GM19452 (cell line): ENCODE data around the gene WBP1.

Experiments used
- ATAC-seq: cut with Tn5 transposase; IDR thresholded peaks from one replicate; pipeline ENCODE4 v1.9.1; 2021; ENCODE audit not compliant: unreplicated experiment

WBP1 gene

GRCh38 chr2:74501335-74502071 lies 43.3 kb downstream of the WBP1 start:
- no peak for ATAC-seq

- ATAC-seq: no peak
Observed at GRCh38 chr2:74502147-74502719, 44.0 kb downstream of the WBP1 start.

DNA sequence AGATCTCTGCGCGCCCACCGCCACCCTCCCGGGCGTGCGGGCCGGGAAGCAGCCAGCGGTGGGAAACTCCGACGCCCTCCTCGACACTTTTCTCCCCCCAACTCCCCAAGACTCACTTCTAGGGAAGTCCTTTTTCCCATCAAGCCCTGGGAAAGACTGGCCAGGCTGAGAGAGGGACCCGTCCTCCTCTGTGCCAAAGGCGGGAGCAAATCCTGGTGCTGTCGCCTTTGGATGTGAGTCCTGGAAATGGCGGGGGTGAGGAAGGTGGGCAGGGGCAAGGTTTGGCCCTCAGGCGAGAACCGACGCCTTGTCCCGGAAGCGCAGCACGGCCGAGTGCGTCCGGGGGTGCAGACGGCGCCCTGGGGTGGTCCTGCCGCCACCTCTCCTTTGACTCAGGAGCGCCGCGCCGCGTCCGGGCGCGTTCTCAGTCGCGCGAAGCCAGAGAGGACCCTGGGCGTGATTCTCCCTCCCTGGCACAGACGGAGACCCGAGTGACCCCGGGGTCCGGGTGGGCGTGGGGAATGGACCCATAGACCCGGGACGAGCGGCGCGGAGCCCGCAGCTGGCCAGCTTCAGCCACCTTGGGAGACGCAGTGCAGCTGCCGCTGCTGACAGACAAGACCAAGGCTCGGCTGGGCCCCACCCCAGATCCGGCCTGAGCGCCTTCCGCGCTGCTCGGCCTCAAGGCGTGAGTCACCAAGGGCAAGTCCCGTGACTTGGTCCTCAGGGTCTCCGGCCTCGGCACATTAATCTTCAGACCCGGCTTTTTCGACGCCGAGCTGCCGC lies 44.7 kb downstream of the WBP1 start:
- ATAC-seq: peak; percentile 50

DNA sequence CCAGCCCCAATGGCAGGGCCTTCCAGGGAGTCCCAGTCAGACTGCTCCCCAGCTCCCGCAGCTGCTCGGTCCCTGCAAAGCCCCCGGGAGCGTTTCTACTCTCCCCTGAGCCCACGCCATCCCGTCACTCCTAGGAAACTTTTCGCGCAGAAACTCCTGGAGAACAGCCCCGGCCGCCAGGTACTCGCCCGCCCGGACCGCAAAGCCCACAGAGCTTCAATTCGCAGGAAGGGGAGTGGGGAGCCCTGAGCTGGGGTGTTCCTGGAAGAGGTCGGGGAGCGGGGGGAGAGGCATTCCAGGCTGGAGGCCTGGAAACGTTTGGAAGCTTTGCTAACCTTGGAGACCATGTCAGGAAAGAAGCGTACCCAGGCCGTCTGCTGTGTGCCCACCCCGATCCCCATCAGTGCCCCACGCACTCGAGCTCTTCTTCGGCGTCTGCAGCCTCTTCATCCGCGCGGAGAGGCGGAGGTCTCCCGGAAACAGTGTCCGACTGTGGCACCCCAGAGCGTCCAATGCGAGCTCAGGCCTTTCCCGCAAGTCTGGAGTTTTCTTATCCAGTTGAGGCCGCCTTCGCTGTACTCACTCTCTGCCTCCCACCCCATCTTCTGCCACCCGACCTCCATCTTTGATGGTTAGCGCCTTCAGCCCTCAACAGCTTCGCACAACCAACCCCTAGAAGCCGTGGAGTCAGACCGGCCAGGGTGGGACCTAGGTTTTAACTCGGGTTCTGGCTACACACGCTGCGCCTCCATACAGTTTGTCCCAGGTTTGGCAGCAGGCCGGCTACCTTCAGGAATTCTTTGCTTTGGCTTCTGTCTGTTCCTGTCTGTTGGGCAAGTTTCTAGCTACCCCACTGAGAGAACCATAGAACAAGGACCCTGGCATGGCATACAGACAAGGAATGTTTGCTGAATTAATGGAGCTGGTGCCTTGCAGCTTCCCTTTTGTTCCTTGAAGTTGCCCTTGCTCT lies 45.6 kb downstream of the WBP1 start:
- ATAC-seq: no peak

- ATAC-seq: no peak
Observed at GRCh38 chr2:74504591-74504990, 46.4 kb downstream of the WBP1 start.

DNA sequence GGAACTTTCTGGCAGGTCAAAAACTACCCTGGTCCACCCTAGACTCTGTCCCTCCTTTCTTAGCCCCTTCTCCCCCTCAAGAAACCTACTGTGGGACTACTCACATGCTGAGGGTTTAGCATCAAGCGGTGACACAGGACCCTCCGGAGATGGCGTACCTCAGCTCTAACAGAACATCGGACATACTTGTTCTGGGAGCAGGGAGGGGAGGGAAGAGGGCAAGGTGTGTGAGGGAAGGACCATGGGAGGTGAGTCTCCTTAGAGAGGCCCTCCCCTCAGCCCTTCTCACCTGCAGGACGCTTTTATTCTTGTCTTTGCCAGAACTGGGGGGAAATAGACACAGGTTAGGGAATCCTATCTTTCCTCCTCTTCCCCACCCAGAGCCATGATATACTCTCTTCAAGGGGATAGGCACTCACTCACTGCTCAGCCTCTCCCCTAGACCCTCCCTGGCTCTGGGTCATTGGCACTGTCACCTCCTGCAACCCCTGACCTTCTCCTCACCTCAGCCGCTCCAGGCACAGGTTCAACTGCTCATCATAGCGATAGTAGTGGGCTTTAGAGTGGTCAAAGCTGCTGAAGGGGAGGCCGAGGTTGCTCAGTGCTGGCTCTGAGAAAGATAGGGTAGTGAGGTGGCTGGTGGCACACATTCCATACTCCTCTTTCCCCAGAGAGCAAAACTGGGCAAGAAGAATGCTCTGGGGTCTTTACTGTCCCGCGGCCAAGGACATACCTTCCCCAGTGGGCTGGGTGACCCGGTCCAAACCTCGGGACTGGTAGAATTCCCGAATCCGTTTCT lies 47.4 kb downstream of the WBP1 start:
- ATAC-seq: no peak

DNA sequence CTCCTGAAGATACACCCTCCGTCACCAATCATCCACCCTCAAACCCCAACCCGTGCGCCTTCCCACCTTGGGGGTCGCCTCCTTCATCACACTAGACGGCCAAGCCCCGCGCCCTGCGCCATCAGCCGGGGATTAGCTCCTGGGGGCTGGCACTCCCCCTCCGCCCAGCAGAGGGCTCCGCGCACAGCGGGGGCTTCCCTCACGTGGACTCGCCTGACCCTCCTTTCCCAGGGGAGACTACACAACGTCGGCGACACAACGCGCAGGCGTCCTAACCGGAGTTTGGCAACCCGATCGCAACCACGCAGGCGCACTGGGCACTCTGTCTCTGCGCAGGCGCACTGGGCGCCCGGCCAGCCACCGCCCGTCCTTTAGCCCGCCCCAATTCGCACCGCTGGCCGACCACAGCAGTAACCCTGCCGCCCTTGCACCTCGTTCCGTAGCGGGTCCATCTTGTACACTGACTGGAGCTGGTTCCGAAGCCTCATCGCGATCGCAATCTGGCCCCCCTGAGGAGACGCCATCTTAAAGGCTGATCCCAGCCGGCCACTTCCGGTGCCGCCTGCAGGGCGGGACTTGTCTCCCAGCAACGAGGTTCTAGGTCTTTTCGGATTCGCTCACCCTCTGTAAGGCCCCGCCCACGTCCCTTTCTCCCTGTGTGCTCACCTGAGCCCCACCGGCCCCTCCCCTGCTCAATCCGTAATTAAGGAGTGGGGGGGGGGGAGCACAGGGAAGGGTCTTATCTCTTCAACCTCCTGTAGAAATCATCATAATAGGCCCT lies 49.1 kb downstream of the WBP1 start, which contains the start of gene PCGF1:
TSS of gene PCGF1 (minus strand) at position 551 of the 781 bp plus-strand sequence. CDS start at position 524, 27 bp downstream.
- peak; percentile 86 for ATAC-seq

DNA sequence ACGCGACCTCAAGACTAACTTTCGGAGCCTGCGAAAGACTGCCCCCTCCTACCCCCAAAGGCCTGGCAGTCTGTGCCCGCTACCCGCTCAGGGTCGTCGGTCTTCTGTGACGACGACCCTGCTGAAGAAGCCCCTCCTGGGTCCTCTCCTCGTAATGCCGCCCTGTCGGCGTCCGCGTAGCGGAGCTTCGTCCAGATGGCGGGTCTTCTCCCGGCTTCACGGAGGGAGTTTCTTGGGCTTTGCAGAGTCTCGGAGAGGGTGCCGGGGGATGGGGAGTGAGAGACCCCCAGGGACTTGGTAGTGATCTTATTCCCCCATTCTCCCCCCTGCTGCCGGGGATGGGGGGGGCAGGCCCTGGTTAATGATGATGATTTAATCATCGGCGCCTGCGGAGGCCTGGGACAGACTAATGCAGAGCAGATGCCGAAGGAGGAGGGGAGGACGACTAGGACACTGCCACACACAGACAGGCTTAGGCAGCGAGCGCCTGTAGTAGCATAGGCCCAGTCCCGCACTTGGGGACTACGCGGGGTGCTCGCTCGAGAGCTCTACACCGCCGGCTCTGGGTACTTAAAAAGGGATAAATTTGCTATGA lies 49.8 kb downstream of the WBP1 start:
- no peak for ATAC-seq

DNA sequence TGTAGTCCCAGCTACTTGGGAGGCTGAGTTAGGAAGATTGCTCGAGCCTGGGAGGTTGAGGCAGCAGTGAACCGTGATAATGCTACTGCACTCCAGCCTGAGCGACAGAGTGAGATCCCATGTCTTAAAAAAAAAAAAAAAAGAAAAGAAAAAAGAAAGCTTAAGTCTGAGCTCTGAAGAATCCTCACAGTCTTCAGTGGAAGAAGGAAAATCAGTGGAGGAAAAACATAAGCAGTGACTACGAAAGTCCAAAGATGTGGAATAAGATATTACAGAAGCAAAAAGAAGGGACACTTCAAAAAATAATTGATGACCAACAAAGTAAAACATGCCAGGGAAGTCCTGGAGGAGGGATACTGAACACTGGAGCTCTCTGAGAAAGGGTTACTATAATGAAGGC lies 52.0 kb downstream of the WBP1 start:
- ATAC-seq: no peak
